GM19043 (cell line): ENCODE data around the gene RAB40C.

Experiments
- ATAC-seq: cut with Tn5 transposase; IDR thresholded peaks from one replicate; pipeline ENCODE4 v1.9.1; 2021; ENCODE audit warnings: low read depth; ENCODE audit not compliant: unreplicated experiment

Gene RAB40C

GRCh38 chr16:675884-676564 is 86.2 kb downstream of the RAB40C start:
- ATAC-seq, result no peak

DNA sequence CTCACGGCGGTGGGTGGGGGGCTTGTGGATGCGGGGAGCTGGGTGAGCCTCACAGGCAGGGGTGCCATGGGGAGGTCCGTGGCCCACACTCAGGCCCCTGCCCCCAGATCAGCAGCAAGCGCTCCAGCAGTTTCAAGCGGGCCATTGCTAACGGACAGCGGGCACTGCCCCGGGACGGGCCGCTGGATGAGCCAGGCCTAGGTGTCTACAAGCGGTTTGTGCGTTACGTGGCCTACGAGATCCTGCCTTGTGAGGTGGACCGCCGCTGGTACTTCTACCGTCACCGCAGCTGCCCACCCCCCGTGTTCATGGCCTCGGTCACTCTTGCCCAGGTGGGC is 86.7 kb downstream of the RAB40C start:
- ATAC-seq, result no peak

GRCh38 chr16:676913-677312 is 87.0 kb downstream of the RAB40C start:
- ATAC-seq, result no peak

- no peak for ATAC-seq
Observed at GRCh38 chr16:677316-678190, 87.7 kb downstream of the RAB40C start.

- no peak for ATAC-seq
Observed at GRCh38 chr16:678209-678857, 88.5 kb downstream of the RAB40C start.
